PC-9 (cell line): ENCODE data around the gene LRCH4.

Source experiments
- CTCF ChIP-seq: fragments of 200-600 bp; sonication (generic); conservative IDR thresholded peaks from 2 replicates; pipeline ENCODE4 v1.6.1; 2017; ENCODE audit warnings: mixed run types, antibody characterized with exemption, mild to moderate bottlenecking, moderate library complexity
- EZH2 ChIP-seq: fragments of 200-600 bp; sonication (generic); IDR thresholded peaks from 2 replicates; pipeline ENCODE4 v1.8.0; 2017; ENCODE audit warnings: antibody characterized with exemption, low read depth

- TF ChIP-seq CTCF (peak; percentile 96), EZH2 (no peak)
Observed at GRCh38 chr7:100563809-100564400, 22.0 kb downstream of the LRCH4 start.
